MM.1S (cell line): ENCODE results near the gene STARD10.
"Not testable (repeated sequence)": the region's sequence is repeated elsewhere in the genome, so short reads cannot be mapped to it uniquely, and the experiment has no call there.

Experiments used
- DNase-seq: peaks from one replicate; pipeline ENCODE4 v3.0.0-alpha.2; 2015
- H2AFZ ChIP-seq: fragments of 300-600 bp; sonication (generic); 2 replicates; pipeline ENCODE4 v1.6.0; 2016; ENCODE audit warnings: antibody characterized with exemption, low read length
- H3F3A ChIP-seq: fragments of 300-600 bp; sonication (generic); 2 replicates; pipeline ENCODE4 v1.6.1; 2016; ENCODE audit warnings: mild to moderate bottlenecking, antibody characterized with exemption, low read length, moderate library complexity, mixed read lengths; ENCODE audit not compliant: insufficient read depth
- H3K27ac ChIP-seq: fragments of 300-600 bp; sonication (generic); 2 replicates; pipeline ENCODE4 v1.5.1; 2016; ENCODE audit warnings: mild to moderate bottlenecking, low read length
- H3K27me3 ChIP-seq: fragments of 300-600 bp; sonication (generic); replicated peaks from 2 replicates; pipeline ENCODE4 v1.6.0; 2016; ENCODE audit warnings: low read length; ENCODE audit not compliant: insufficient read depth
- H3K36me3 ChIP-seq: fragments of 300-600 bp; sonication (generic); replicated peaks from 2 replicates; pipeline ENCODE4 v1.6.1; 2016; ENCODE audit warnings: mild to moderate bottlenecking, low read length, mixed read lengths; ENCODE audit not compliant: insufficient read depth
- H3K4me1 ChIP-seq: fragments of 300-600 bp; sonication (generic); 2 replicates; pipeline ENCODE4 v1.6.1; 2016; ENCODE audit warnings: low read length, mixed read lengths
- H3K4me2 ChIP-seq: fragments of 300-600 bp; sonication (generic); 2 replicates; pipeline ENCODE4 v1.6.0; 2016; ENCODE audit warnings: low read depth, low read length
- H3K4me3 ChIP-seq: fragments of 300-600 bp; sonication (generic); 2 replicates; pipeline ENCODE4 v1.5.1; 2016; ENCODE audit warnings: low read length, mixed read lengths
- H3K79me2 ChIP-seq: fragments of 300-600 bp; sonication (generic); 2 replicates; pipeline ENCODE4 v1.6.1; 2016; ENCODE audit warnings: mixed run types, low read length, mixed read lengths
- H3K9ac ChIP-seq: fragments of 300-600 bp; sonication (generic); 2 replicates; pipeline ENCODE4 v1.6.1; 2016; ENCODE audit warnings: low read length, mixed read lengths
- H3K9me2 ChIP-seq: fragments of 300-600 bp; sonication (generic); replicated peaks from 2 replicates; pipeline ENCODE4 v1.6.1; 2016; ENCODE audit warnings: mild to moderate bottlenecking, low read length, mixed read lengths; ENCODE audit not compliant: insufficient read depth
- H3K9me3 ChIP-seq: fragments of 300-600 bp; sonication (generic); replicated peaks from 2 replicates; pipeline ENCODE4 v1.6.1; 2016; ENCODE audit warnings: mild to moderate bottlenecking, low read length, mixed read lengths; ENCODE audit not compliant: insufficient read depth
- H4K20me1 ChIP-seq: fragments of 300-600 bp; sonication (generic); 2 replicates; pipeline ENCODE4 v1.6.1; 2016; ENCODE audit warnings: mild to moderate bottlenecking, low read length, moderate library complexity, mixed read lengths; ENCODE audit not compliant: insufficient read depth
- CTCF ChIP-seq: fragments of 300-600 bp; sonication (generic); IDR thresholded peaks from 2 replicates; pipeline ENCODE4 v1.5.1; 2016; ENCODE audit warnings: antibody characterized with exemption, low read length, mixed read lengths
- EZH2 ChIP-seq: fragments of 300-600 bp; sonication (generic); optimal IDR thresholded peaks from 2 replicates; pipeline ENCODE3; 2017; ENCODE audit warnings: low read depth, mild to moderate bottlenecking, antibody characterized with exemption, low read length, mixed read lengths
- EZH2phosphoT487 ChIP-seq: fragments of 300-600 bp; sonication (generic); IDR thresholded peaks from 2 replicates; pipeline ENCODE4 v1.6.1; 2018; ENCODE audit warnings: antibody characterized with exemption, low read length

Gene STARD10

GRCh38 chr11:72808331-72808798, 14.5 kb upstream of the STARD10 start:
- Histone ChIP-seq H3K4me1 (no peaks in the 10 kb centered on the region; the same call in 1 of the 2 replicates), H4K20me1 (no peaks in the 10 kb centered on the region), H2AFZ (no peak overlapping the region), H3K27me3 (no peaks in the 10 kb centered on the region), H3K27ac (no peak overlapping the region), H3K4me3 (no peak overlapping the region), H3K9me2 (no peaks in the 10 kb centered on the region), H3K79me2 (peaks cover 27% of the 10 kb centered on the region), H3K4me2 (no peak overlapping the region), H3K9ac (no peak overlapping the region), H3F3A (peaks cover 10% of the 10 kb centered on the region), H3K9me3 (no peaks in the 10 kb centered on the region), H3K36me3 (no peaks in the 10 kb centered on the region; the same call in 1 of the 2 replicates)
- TF ChIP-seq CTCF (no peak), EZH2 (no peak), EZH2phosphoT487 (no peak)
- DNase-seq: no peak

GRCh38 chr11:72807792-72808191, 13.9 kb upstream of the STARD10 start:
- no peaks in the 10 kb centered on the region; the same call in 1 of the 2 replicates for H3K4me1 ChIP-seq
- H3K9me2 ChIP-seq: no peaks in the 10 kb centered on the region
- peaks cover 21% of the 10 kb centered on the region for H3K79me2 ChIP-seq
- H3K9ac ChIP-seq: no peak overlapping the region
- no peak overlapping the region for H3K4me3 ChIP-seq
- H3K36me3 ChIP-seq: no peaks in the 10 kb centered on the region; the same call in 1 of the 2 replicates
- no peak overlapping the region for H2AFZ ChIP-seq
- no peak overlapping the region for H3K27ac ChIP-seq
- H3K4me2 ChIP-seq: no peak overlapping the region
- no peaks in the 10 kb centered on the region for H3K9me3 ChIP-seq
- TF ChIP-seq EZH2phosphoT487 (no peak), EZH2 (no peak), CTCF (no peak)
- H3F3A ChIP-seq: peaks cover 4% of the 10 kb centered on the region
- H3K27me3 ChIP-seq: no peaks in the 10 kb centered on the region
- H4K20me1 ChIP-seq: no peaks in the 10 kb centered on the region
- no peak for DNase-seq

- Histone ChIP-seq H3K4me1 (no peaks in the 10 kb centered on the region; the same call in 1 of the 2 replicates), H3K4me3 (no peak overlapping the region), H3K27ac (no peak overlapping the region), H3K4me2 (no peak overlapping the region), H3K36me3 (no peaks in the 10 kb centered on the region; the same call in 1 of the 2 replicates), H3K9ac (no peak overlapping the region), H3K9me3 (no peaks in the 10 kb centered on the region), H3F3A (no peaks in the 10 kb centered on the region; the same call in 1 of the 2 replicates), H3K27me3 (no peaks in the 10 kb centered on the region), H3K9me2 (no peaks in the 10 kb centered on the region), H3K79me2 (peaks cover 15% of the 10 kb centered on the region), H4K20me1 (no peaks in the 10 kb centered on the region), H2AFZ (no peak overlapping the region)
- DNase-seq: no peak
- no peak for TF ChIP-seq EZH2phosphoT487
- TF ChIP-seq EZH2: no peak
- no peak for TF ChIP-seq CTCF
Observed at GRCh38 chr11:72807021-72807693, 13.3 kb upstream of the STARD10 start.

- DNase-seq, H3F3A ChIP-seq: not testable (repeated sequence)
Observed at GRCh38 chr11:72806378-72806777, 12.5 kb upstream of the STARD10 start.

More at GRCh38 chr11:72806378-72806777, 12.5 kb upstream of the STARD10 start:
- not testable (repeated sequence) for H3K4me3 ChIP-seq, H4K20me1 ChIP-seq, H3K4me1 ChIP-seq, H3K4me2 ChIP-seq, H3K36me3 ChIP-seq, H3K9me2 ChIP-seq, H3K9ac ChIP-seq, H3K79me2 ChIP-seq, H3K27ac ChIP-seq, H2AFZ ChIP-seq, H3K27me3 ChIP-seq, H3K9me3 ChIP-seq
